ENCODE data around the gene CD164.
"Not testable (repeated sequence)": the region's sequence is repeated elsewhere in the genome, so short reads cannot be mapped to it uniquely, and the experiment has no call there.

CD164 gene

GRCh38 chr6:109340811-109341210, 41.5 kb downstream of the CD164 start:
- DNase-seq, result no peak

GRCh38 chr6:109339906-109340678, 42.2 kb downstream of the CD164 start:
- DNase-seq, result no peak

- no peak for DNase-seq
These were observed 45.9 kb downstream of the CD164 start for GRCh38 chr6:109336221-109336961.

- DNase-seq, result not testable (repeated sequence)
These were observed 48.4 kb downstream of the CD164 start for GRCh38 chr6:109333870-109334269.

GRCh38 chr6:109332748-109333147, 49.5 kb downstream of the CD164 start:
- no peak for DNase-seq

GRCh38 chr6:109331081-109331480, 51.2 kb downstream of the CD164 start:
- DNase-seq, result no peak

GRCh38 chr6:109330263-109330662, 52.0 kb downstream of the CD164 start:
- no peak for DNase-seq

- no peak for DNase-seq
These were observed 53.6 kb downstream of the CD164 start for GRCh38 chr6:109328629-109329028.

GRCh38 chr6:109327959-109328358, 54.3 kb downstream of the CD164 start:
- no peak for DNase-seq

- DNase-seq, result no peak
These were observed 54.8 kb downstream of the CD164 start for GRCh38 chr6:109327491-109327890.

GRCh38 chr6:109326351-109326750, 55.9 kb downstream of the CD164 start:
- no peak for DNase-seq

GRCh38 chr6:109325400-109325801, 56.9 kb downstream of the CD164 start:
- no peak for DNase-seq

- no peak for DNase-seq
These were observed 59.0 kb downstream of the CD164 start for GRCh38 chr6:109323241-109323640.

GRCh38 chr6:109322825-109323224, 59.4 kb downstream of the CD164 start:
- no peak for DNase-seq

GRCh38 chr6:109321752-109322151, 60.5 kb downstream of the CD164 start:
- no peak for DNase-seq

GRCh38 chr6:109320072-109320471, 62.2 kb downstream of the CD164 start:
- no peak for DNase-seq

- no peak for DNase-seq
These were observed 63.9 kb downstream of the CD164 start for GRCh38 chr6:109318328-109318876.

- DNase-seq, result no peak
These were observed 65.4 kb downstream of the CD164 start for GRCh38 chr6:109316909-109317308.
